ENCODE results near the gene UST.

UST gene

GRCh38 chr6:149059557-149059956 lies 312.7 kb downstream of the UST start:
- Histone ChIP-seq H3K27ac (ENCODE audit: low read length) (no peak overlapping the region), H3K36me3 (ENCODE audit: control insufficient read depth, low read depth, low read length) (no peaks in the 10 kb centered on the region), H3K9ac (ENCODE audit: low read length) (no peak overlapping the region), H3K9me3 (ENCODE audit: control insufficient read depth, low read depth, low read length) (no peaks in the 10 kb centered on the region), H3K27me3 (ENCODE audit: control insufficient read depth, insufficient read depth, low read length) (no peaks in the 10 kb centered on the region), H3K4me3 (ENCODE audit: low read length) (no peak overlapping the region), H3K4me1 (ENCODE audit: control insufficient read depth, low read depth, low read length) (peaks cover 7% of the 10 kb centered on the region)

- H3K4me1 ChIP-seq (ENCODE audit: control insufficient read depth, low read depth, low read length), result peaks cover 3% of the 10 kb centered on the region
- H3K9me3 ChIP-seq (ENCODE audit: control insufficient read depth, low read depth, low read length), result no peaks in the 10 kb centered on the region
- H3K27me3 ChIP-seq (ENCODE audit: control insufficient read depth, insufficient read depth, low read length), result no peaks in the 10 kb centered on the region
- no peaks in the 10 kb centered on the region for H3K36me3 ChIP-seq (ENCODE audit: control insufficient read depth, low read depth, low read length)
- no peak overlapping the region for H3K27ac ChIP-seq (ENCODE audit: low read length)
- no peak overlapping the region for H3K4me3 ChIP-seq (ENCODE audit: low read length)
- H3K9ac ChIP-seq (ENCODE audit: low read length), result no peak overlapping the region
These were observed 313.6 kb downstream of the UST start for GRCh38 chr6:149060300-149060984.

GRCh38 chr6:149060985-149061760 lies 314.3 kb downstream of the UST start:
- H3K27ac ChIP-seq (ENCODE audit: low read length), result no peak overlapping the region

GRCh38 chr6:149061930-149062329 lies 315.1 kb downstream of the UST start:
- no peak overlapping the region for H3K4me3 ChIP-seq (ENCODE audit: low read length)
- no peak overlapping the region for H3K9ac ChIP-seq (ENCODE audit: low read length)
- no peaks in the 10 kb centered on the region for H3K27me3 ChIP-seq (ENCODE audit: control insufficient read depth, insufficient read depth, low read length)
- H3K27ac ChIP-seq (ENCODE audit: low read length), result no peak overlapping the region
- H3K4me1 ChIP-seq (ENCODE audit: control insufficient read depth, low read depth, low read length), result peaks cover 3% of the 10 kb centered on the region
- no peaks in the 10 kb centered on the region for H3K36me3 ChIP-seq (ENCODE audit: control insufficient read depth, low read depth, low read length)
- H3K9me3 ChIP-seq (ENCODE audit: control insufficient read depth, low read depth, low read length), result no peaks in the 10 kb centered on the region

More at GRCh38 chr6:149060985-149061760, 314.3 kb downstream of the UST start:
- Histone ChIP-seq H3K27me3 (ENCODE audit: control insufficient read depth, insufficient read depth, low read length) (no peaks in the 10 kb centered on the region), H3K9ac (ENCODE audit: low read length) (no peak overlapping the region), H3K9me3 (ENCODE audit: control insufficient read depth, low read depth, low read length) (no peaks in the 10 kb centered on the region), H3K36me3 (ENCODE audit: control insufficient read depth, low read depth, low read length) (no peaks in the 10 kb centered on the region), H3K4me3 (ENCODE audit: low read length) (no peak overlapping the region), H3K4me1 (ENCODE audit: control insufficient read depth, low read depth, low read length) (peaks cover 3% of the 10 kb centered on the region)

GRCh38 chr6:149062653-149063348 lies 316.0 kb downstream of the UST start:
- Histone ChIP-seq H3K36me3 (ENCODE audit: control insufficient read depth, low read depth, low read length) (no peaks in the 10 kb centered on the region), H3K4me3 (ENCODE audit: low read length) (no peak overlapping the region), H3K27ac (ENCODE audit: low read length) (no peak overlapping the region), H3K9ac (ENCODE audit: low read length) (no peak overlapping the region), H3K27me3 (ENCODE audit: control insufficient read depth, insufficient read depth, low read length) (no peaks in the 10 kb centered on the region), H3K4me1 (ENCODE audit: control insufficient read depth, low read depth, low read length) (peaks cover 3% of the 10 kb centered on the region), H3K9me3 (ENCODE audit: control insufficient read depth, low read depth, low read length) (no peaks in the 10 kb centered on the region)

- H3K4me1 ChIP-seq (ENCODE audit: control insufficient read depth, low read depth, low read length), result peaks cover 3% of the 10 kb centered on the region
- no peaks in the 10 kb centered on the region for H3K9me3 ChIP-seq (ENCODE audit: control insufficient read depth, low read depth, low read length)
- no peaks in the 10 kb centered on the region for H3K27me3 ChIP-seq (ENCODE audit: control insufficient read depth, insufficient read depth, low read length)
- H3K36me3 ChIP-seq (ENCODE audit: control insufficient read depth, low read depth, low read length), result no peaks in the 10 kb centered on the region
- no peak overlapping the region for H3K4me3 ChIP-seq (ENCODE audit: low read length)
- no peak overlapping the region for H3K9ac ChIP-seq (ENCODE audit: low read length)
- no peak overlapping the region for H3K27ac ChIP-seq (ENCODE audit: low read length)
These were observed 316.6 kb downstream of the UST start for GRCh38 chr6:149063468-149063867.

GRCh38 chr6:149064001-149064659 lies 317.3 kb downstream of the UST start:
- Histone ChIP-seq H3K9ac (ENCODE audit: low read length) (no peak overlapping the region), H3K27ac (ENCODE audit: low read length) (no peak overlapping the region), H3K4me1 (ENCODE audit: control insufficient read depth, low read depth, low read length) (peaks cover 3% of the 10 kb centered on the region)

GRCh38 chr6:149064660-149065015 lies 317.8 kb downstream of the UST start:
- Histone ChIP-seq H3K36me3 (ENCODE audit: control insufficient read depth, low read depth, low read length) (no peaks in the 10 kb centered on the region), H3K27me3 (ENCODE audit: control insufficient read depth, insufficient read depth, low read length) (no peaks in the 10 kb centered on the region), H3K27ac (ENCODE audit: low read length) (no peak overlapping the region), H3K4me3 (ENCODE audit: low read length) (no peak overlapping the region), H3K4me1 (ENCODE audit: control insufficient read depth, low read depth, low read length) (peaks cover under 1% of the 10 kb centered on the region), H3K9ac (ENCODE audit: low read length) (no peak overlapping the region), H3K9me3 (ENCODE audit: control insufficient read depth, low read depth, low read length) (no peaks in the 10 kb centered on the region)

More at GRCh38 chr6:149064001-149064659, 317.3 kb downstream of the UST start:
- no peaks in the 10 kb centered on the region for H3K27me3 ChIP-seq (ENCODE audit: control insufficient read depth, insufficient read depth, low read length)
- no peak overlapping the region for H3K4me3 ChIP-seq (ENCODE audit: low read length)
- no peaks in the 10 kb centered on the region for H3K9me3 ChIP-seq (ENCODE audit: control insufficient read depth, low read depth, low read length)
- H3K36me3 ChIP-seq (ENCODE audit: control insufficient read depth, low read depth, low read length), result no peaks in the 10 kb centered on the region

GRCh38 chr6:149065121-149065520 lies 318.3 kb downstream of the UST start:
- H3K27me3 ChIP-seq (ENCODE audit: control insufficient read depth, insufficient read depth, low read length), result no peaks in the 10 kb centered on the region
- H3K27ac ChIP-seq (ENCODE audit: low read length), result no peak overlapping the region
- no peaks in the 10 kb centered on the region for H3K9me3 ChIP-seq (ENCODE audit: control insufficient read depth, low read depth, low read length)
- H3K4me1 ChIP-seq (ENCODE audit: control insufficient read depth, low read depth, low read length), result no peaks in the 10 kb centered on the region
- no peak overlapping the region for H3K9ac ChIP-seq (ENCODE audit: low read length)
- no peak overlapping the region for H3K4me3 ChIP-seq (ENCODE audit: low read length)
- no peaks in the 10 kb centered on the region for H3K36me3 ChIP-seq (ENCODE audit: control insufficient read depth, low read depth, low read length)

GRCh38 chr6:149065658-149066556 lies 319.1 kb downstream of the UST start:
- no peaks in the 10 kb centered on the region for H3K27me3 ChIP-seq (ENCODE audit: control insufficient read depth, insufficient read depth, low read length)
- H3K9me3 ChIP-seq (ENCODE audit: control insufficient read depth, low read depth, low read length), result no peaks in the 10 kb centered on the region
- no peaks in the 10 kb centered on the region for H3K4me1 ChIP-seq (ENCODE audit: control insufficient read depth, low read depth, low read length)
- H3K4me3 ChIP-seq (ENCODE audit: low read length), result no peak overlapping the region
- H3K36me3 ChIP-seq (ENCODE audit: control insufficient read depth, low read depth, low read length), result no peaks in the 10 kb centered on the region
- no peak overlapping the region for H3K27ac ChIP-seq (ENCODE audit: low read length)
- no peak overlapping the region for H3K9ac ChIP-seq (ENCODE audit: low read length)

All from iPS-18a (cell line).